GM12878 (cell line): Measurements from ENCODE around the gene PRKN. TPM values are rescaled to one million over a fixed set of nuclear protein-coding genes. Genes with fewer than 3 reads are reported as not detected.

Experiments used
- ATAC-seq: fragments of 200-7000 bp; cut with Tn5 transposase; 3 replicates; pipeline ENCODE4 v1.9.1; 2020; ENCODE audit warnings: mild to moderate bottlenecking, moderate library complexity
- BruUV-seq: library from RNA; stranded (reverse); fragments of 400-500 nt; replicated peaks from 2 replicates; lab custom pipeline; 2021; lab: Mats Ljungman, UMichigan
- CTCF ChIA-PET: fragments of 300-600 bp; sonication (Branson Sonifier 250); formaldehyde crosslinking; extraction: SDS; loops from one replicate; lab custom pipeline; 2021; ENCODE audit warnings: inconsistent platforms; lab: Yijun Ruan, JAX
- POLR2A ChIA-PET: fragments of 350-600 bp; formaldehyde crosslinking; extraction: SDS; loops from one replicate; lab custom pipeline; 2021; ENCODE audit warnings: inconsistent platforms; lab: Charles Lee
- RAD21 ChIA-PET: fragments of 300-600 bp; sonication (Branson Sonifier 250); formaldehyde crosslinking; loops from one replicate; lab custom pipeline; 2023; ENCODE audit warnings: antibody characterized with exemption; ENCODE audit not compliant: unreplicated experiment; lab: Charles Lee
- SMC1A ChIA-PET: fragments of 300-600 bp; sonication (Branson Sonifier 250); formaldehyde crosslinking; loops from one replicate; lab custom pipeline; 2023; ENCODE audit not compliant: unreplicated experiment, uncharacterized antibody; lab: Charles Lee
- DNase-seq: peaks from one replicate; pipeline ENCODE4 v3.0.0-alpha.2; 2011; ENCODE audit warnings: low read depth, low spot score
- FAIRE-seq: peaks from 3 replicates; lab custom pipeline; 2011; peaks lifted over from hg19 to GRCh38; lab: Jason Lieb, UNC
- H2AFZ ChIP-seq: 2 replicates; pipeline ENCODE4 v1.6.0; 2011; ENCODE audit warnings: low read depth, low read length, control low read depth; ENCODE audit not compliant: control insufficient read depth
- H3K27ac ChIP-seq: 2 replicates; pipeline ENCODE4 v1.5.1; 2011; ENCODE audit warnings: control low read depth; ENCODE audit not compliant: control insufficient read depth, insufficient read depth
- H3K27me3 ChIP-seq, 2 experiments: replicated peaks in 1 of 2; 2 replicates each; pipeline versions ENCODE4 v1.6.0 to v1.6.1; 2011; ENCODE audit warnings: low read length in 1 of 2; ENCODE audit not compliant: control insufficient read depth in 2 of 2, insufficient read depth in 2 of 2
- H3K36me3 ChIP-seq, 2 experiments: 2 replicates each; pipeline ENCODE4 v1.5.1; 2011; ENCODE audit warnings: low read length in 1 of 2; ENCODE audit not compliant: control insufficient read depth in 2 of 2, insufficient read depth in 2 of 2
- H3K4me1 ChIP-seq: 2 replicates; pipeline ENCODE4 v1.6.1; 2011; ENCODE audit warnings: mild to moderate bottlenecking, low read length, moderate library complexity, mixed read lengths; ENCODE audit not compliant: control insufficient read depth, insufficient read depth
- H3K4me2 ChIP-seq: 2 replicates; pipeline ENCODE4 v1.6.0; 2011; ENCODE audit warnings: control low read depth; ENCODE audit not compliant: control insufficient read depth, insufficient read depth
- H3K4me3 ChIP-seq: fragments of 200-600 bp; sonication (generic); 2 replicates; pipeline ENCODE4 v1.5.1; 2016
- H3K79me2 ChIP-seq: 2 replicates; pipeline ENCODE4 v1.6.0; 2011; ENCODE audit warnings: low read length; ENCODE audit not compliant: control insufficient read depth, insufficient read depth
- H3K9ac ChIP-seq: 2 replicates; pipeline ENCODE4 v1.8.0; 2011; ENCODE audit warnings: low read length, control low read depth, mixed read lengths; ENCODE audit not compliant: control insufficient read depth, insufficient read depth
- H3K9me3 ChIP-seq: replicated peaks from 3 replicates; pipeline ENCODE4 v1.5.1; 2011; ENCODE audit warnings: mild to moderate bottlenecking, low read length; ENCODE audit not compliant: control insufficient read depth, insufficient read depth
- H4K20me1 ChIP-seq: 2 replicates; pipeline ENCODE4 v1.6.0; 2011; ENCODE audit not compliant: control insufficient read depth, insufficient read depth
- NFXL1 ChIP-seq: fragments of 450-650 bp; IDR thresholded peaks from 2 replicates; pipeline ENCODE4 v1.6.1; 2017; ENCODE audit warnings: antibody characterized with exemption, mild to moderate bottlenecking, borderline replicate concordance
- PML ChIP-seq: IDR thresholded peaks from 2 replicates; pipeline ENCODE4 v1.6.1; 2012; ENCODE audit warnings: low read length, inconsistent platforms
- POLR2AphosphoS5 ChIP-seq: IDR thresholded peaks from 2 replicates; pipeline ENCODE4 v1.6.1; 2011; ENCODE audit warnings: mild to moderate bottlenecking, low read length, inconsistent platforms
- RUNX3 ChIP-seq: IDR thresholded peaks from 2 replicates; pipeline ENCODE4 v1.6.1; 2012; ENCODE audit warnings: low read length, inconsistent platforms
- ZNF207 ChIP-seq: fragments of 450-650 bp; IDR thresholded peaks from 2 replicates; pipeline ENCODE4 v1.6.1; 2014; ENCODE audit warnings: antibody characterized with exemption, mild to moderate bottlenecking, borderline replicate concordance
- whole genome bisulfite sequencing: methylation state at CpG from one replicate; pipeline ENCODE4 v1.1.6; 2016; ENCODE audit warnings: low lambda C conversion rate; ENCODE audit not compliant: insufficient replicate concordance, insufficient coverage; ENCODE audit errors: missing lambda C conversion rate; 5-methylcytosine and 5-hydroxymethylcytosine counted together
- in situ Hi-C: fragments of 300-500 bp; cut with MboI; formaldehyde crosslinking; loops from 9 replicates; pipeline ENCODE4 v1.14.3; 2018; ENCODE audit warnings: mixed read lengths
- intact Hi-C: fragments of 100-400 bp; cut with micrococcal nuclease; formaldehyde crosslinking; loops from one replicate; pipeline ENCODE4 v1.14.2; 2022; ENCODE audit not compliant: unreplicated experiment
- polyA plus RNA-seq, 11 experiments: library from polyadenylated mRNA; depleted of rRNA in 4 of 11; unstranded in 6 of 11; stranded (reverse) in 5 of 11; fragments of >200 nt; fragmentation: Nextera tagmentation in 4 of 11; fragmentation: Illumina TruSeq in 1 of 11; extraction: Ambion mirVana in 4 of 11; extraction: Trizol in 1 of 11; gene quantifications; 1 replicate in 1 of 11; 2 replicates in 10 of 11; pipeline versions ENCODE4 v1.2.1 to v1.2.3, GENCODE V29; 2011 to 2016; ENCODE audit warnings: inconsistent platforms in 2 of 11, missing spikeins in 2 of 11, low read depth in 1 of 11
- total RNA-seq, 4 experiments: library from RNA; depleted of rRNA in 3 of 4; stranded (reverse); fragments of >200 nt in 3 of 4; fragmentation: Illumina TruSeq in 1 of 4; extraction: Trizol in 1 of 4; gene quantifications; 2 replicates each; pipeline versions ENCODE4 v1.2.1 to v1.2.3, GENCODE V29; 2013 to 2021
- TF ChIP-seq, protein P1 (sequence below): IDR thresholded peaks from 2 replicates; pipeline ENCODE4 v1.6.1; 2011; ENCODE audit warnings: mild to moderate bottlenecking, low read depth, low read length, moderate library complexity; ENCODE audit not compliant: insufficient replicate concordance
- TF ChIP-seq, protein P2 (sequence below): fragments of 450-650 bp; IDR thresholded peaks from 2 replicates; pipeline ENCODE4 v1.6.1; 2017; ENCODE audit warnings: borderline replicate concordance

PRKN gene
- total and polyA plus RNA-seq, 10 of the 15 experiments (the other 5 are each of a cell fraction or from before 2014, with no cell fraction given): 0.06 to 0.09 TPM; not detected in 8

DNA sequence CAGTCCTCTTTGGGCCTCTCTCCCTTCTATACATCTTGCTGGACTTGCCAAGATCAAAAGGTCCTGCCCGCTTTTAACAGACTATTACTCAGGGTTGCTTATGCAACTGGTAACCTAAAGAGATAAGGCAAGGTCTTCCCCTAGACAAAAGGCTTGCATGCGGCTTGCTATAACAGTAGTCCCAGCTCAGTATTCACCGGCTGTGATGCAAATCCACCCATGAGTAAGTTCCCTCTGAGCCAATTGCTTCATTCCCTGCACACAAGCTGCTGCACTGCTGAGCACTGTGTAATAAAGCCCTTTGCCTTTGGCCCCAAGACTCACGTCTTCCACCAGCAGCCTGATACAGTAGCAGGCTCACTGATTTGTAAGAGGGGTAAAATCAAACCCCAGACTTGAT is 363.8 kb downstream of the PRKN start:
- ChIA-PET CTCF (no interaction called here), RAD21 (interaction anchor here (0.5 kb wide), 1 partner anchor 618 kb away, joined by 3 read pairs; no protein-coding TSS in a partner anchor), SMC1A (no interaction called here), POLR2A (no interaction called here)
- intact Hi-C loops: no loop called here
- in situ Hi-C loops: no loop called here
- BruUV-seq: no TSS peak
- FAIRE-seq (no peak), ATAC-seq (no peak), DNase-seq (no peak)
- Histone ChIP-seq H2AFZ (no peak overlapping the region), H3K27ac (no peak overlapping the region), H3K79me2 (no peaks in the 10 kb centered on the region), H3K4me2 (no peak overlapping the region), H3K4me3 (no peak overlapping the region), H3K4me1 (no peaks in the 10 kb centered on the region), H4K20me1 (no peaks in the 10 kb centered on the region), H3K9ac (no peak overlapping the region), H3K36me3 (no peaks in the 10 kb centered on the region), H3K27me3 (no peaks in the 10 kb centered on the region; a peak in 1 of 4 replicates), H3K9me3 (no peaks in the 10 kb centered on the region)
- 32% methylated on average over 4 of the region's 4 CpGs for WGBS
- TF ChIP-seq ZNF207 (no peak), POLR2AphosphoS5 (no peak), PML (no peak), NFXL1 (no peak), RUNX3 (no peak)
- TF ChIP-seq, protein P1, sequence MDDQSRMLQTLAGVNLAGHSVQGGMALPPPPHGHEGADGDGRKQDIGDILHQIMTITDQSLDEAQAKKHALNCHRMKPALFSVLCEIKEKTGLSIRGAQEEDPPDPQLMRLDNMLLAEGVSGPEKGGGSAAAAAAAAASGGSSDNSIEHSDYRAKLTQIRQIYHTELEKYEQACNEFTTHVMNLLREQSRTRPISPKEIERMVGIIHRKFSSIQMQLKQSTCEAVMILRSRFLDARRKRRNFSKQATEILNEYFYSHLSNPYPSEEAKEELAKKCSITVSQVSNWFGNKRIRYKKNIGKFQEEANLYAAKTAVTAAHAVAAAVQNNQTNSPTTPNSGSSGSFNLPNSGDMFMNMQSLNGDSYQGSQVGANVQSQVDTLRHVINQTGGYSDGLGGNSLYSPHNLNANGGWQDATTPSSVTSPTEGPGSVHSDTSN: no peak
- TF ChIP-seq, protein P2, sequence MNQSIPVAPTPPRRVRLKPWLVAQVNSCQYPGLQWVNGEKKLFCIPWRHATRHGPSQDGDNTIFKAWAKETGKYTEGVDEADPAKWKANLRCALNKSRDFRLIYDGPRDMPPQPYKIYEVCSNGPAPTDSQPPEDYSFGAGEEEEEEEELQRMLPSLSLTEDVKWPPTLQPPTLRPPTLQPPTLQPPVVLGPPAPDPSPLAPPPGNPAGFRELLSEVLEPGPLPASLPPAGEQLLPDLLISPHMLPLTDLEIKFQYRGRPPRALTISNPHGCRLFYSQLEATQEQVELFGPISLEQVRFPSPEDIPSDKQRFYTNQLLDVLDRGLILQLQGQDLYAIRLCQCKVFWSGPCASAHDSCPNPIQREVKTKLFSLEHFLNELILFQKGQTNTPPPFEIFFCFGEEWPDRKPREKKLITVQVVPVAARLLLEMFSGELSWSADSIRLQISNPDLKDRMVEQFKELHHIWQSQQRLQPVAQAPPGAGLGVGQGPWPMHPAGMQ: no peak
